Ishikawa (cell line): ENCODE results near the gene RPS28.

Experiments used
- CEBPB ChIP-seq: IDR thresholded peaks from 2 replicates; pipeline ENCODE4 v1.6.1; 2012
- EGR1 ChIP-seq: IDR thresholded peaks from 2 replicates; pipeline ENCODE4 v1.6.1; 2012
- EP300 ChIP-seq: IDR thresholded peaks from 2 replicates; pipeline ENCODE4 v1.6.1; 2012; ENCODE audit warnings: borderline replicate concordance
- MAX ChIP-seq: IDR thresholded peaks from 2 replicates; pipeline ENCODE4 v1.6.1; 2012
- NFIC ChIP-seq: IDR thresholded peaks from 2 replicates; pipeline ENCODE4 v1.6.1; 2012
- RAD21 ChIP-seq: IDR thresholded peaks from 2 replicates; pipeline ENCODE4 v1.6.1; 2012; ENCODE audit warnings: low read depth
- REST ChIP-seq: IDR thresholded peaks from 2 replicates; pipeline ENCODE4 v1.6.1; 2012; ENCODE audit warnings: low read depth, mild to moderate bottlenecking
- TAF1 ChIP-seq: IDR thresholded peaks from 2 replicates; pipeline ENCODE4 v1.6.1; 2012; ENCODE audit warnings: low read depth, mild to moderate bottlenecking
- TCF12 ChIP-seq: IDR thresholded peaks from 2 replicates; pipeline ENCODE4 v1.6.1; 2012; ENCODE audit warnings: low read depth
- TEAD4 ChIP-seq: IDR thresholded peaks from 2 replicates; pipeline ENCODE4 v1.6.1; 2012
- USF1 ChIP-seq: IDR thresholded peaks from 2 replicates; pipeline ENCODE4 v1.6.1; 2012
- YY1 ChIP-seq: IDR thresholded peaks from 2 replicates; pipeline ENCODE4 v1.6.1; 2012; ENCODE audit warnings: low read depth

- TF ChIP-seq EP300 = no peak
- no peak for TF ChIP-seq NFIC
- no peak for TF ChIP-seq TAF1
- TF ChIP-seq RAD21 = no peak
- TF ChIP-seq REST = no peak
- TF ChIP-seq YY1 = no peak
- no peak for TF ChIP-seq CEBPB
- no peak for TF ChIP-seq MAX
- no peak for TF ChIP-seq EGR1
- TF ChIP-seq TEAD4 = no peak
- TF ChIP-seq TCF12 = no peak
- no peak for TF ChIP-seq USF1
These were observed 38.9 kb downstream of the RPS28 start for GRCh38 chr19:8360196-8360595.
